SK-N-MC (cell line): Measurements from ENCODE around the gene CYP46A1.

Source experiments
- EZH2 ChIP-seq: fragments of 200-600 bp; sonication (generic); IDR thresholded peaks from one replicate; pipeline ENCODE4 v1.6.1; 2017; ENCODE audit warnings: antibody characterized with exemption
- POLR2AphosphoS5 ChIP-seq: IDR thresholded peaks from 2 replicates; pipeline ENCODE4 v1.6.1; 2012; ENCODE audit warnings: mild to moderate bottlenecking, low read depth, low read length, borderline replicate concordance

DNA sequence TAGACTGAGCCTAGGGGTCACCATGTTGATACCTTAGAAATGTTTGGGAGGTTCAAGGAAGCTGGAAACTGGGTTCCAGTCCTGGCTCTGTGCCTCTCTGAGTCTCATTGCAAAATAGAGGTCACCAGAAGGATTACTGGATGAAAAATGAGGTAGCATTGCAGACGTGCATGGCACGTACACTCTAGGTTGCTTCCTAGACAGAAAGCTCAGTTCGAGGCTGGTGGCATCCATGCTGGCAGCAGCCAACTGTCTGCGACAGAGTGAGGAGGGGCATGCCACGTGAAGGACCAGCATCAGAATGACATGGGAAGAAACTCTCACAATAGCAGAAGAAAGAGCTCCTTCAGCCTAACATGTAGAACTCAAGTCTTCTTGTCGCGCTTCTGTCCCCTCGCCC is 4.6 kb upstream of the CYP46A1 start:
- no peak for TF ChIP-seq EZH2
- no peak for TF ChIP-seq POLR2AphosphoS5
